Adrenal gland (tissue), 12 donors: ENCODE results near the gene C6orf52. TPM values are rescaled to one million over a fixed set of nuclear protein-coding genes. Genes with fewer than 3 reads are reported as not detected.

ENCODE experiments used
- DNase-seq, 7 donors: peaks; one replicate each; pipeline ENCODE4 v3.0.0-alpha.2; 2019 to 2020
- H3K27ac ChIP-seq, 5 donors: fragments of 200-600 bp; sonication (generic) in 4 of 5; 1 replicate in 3 of 5; 2 replicates in 2 of 5; pipeline versions ENCODE4 v1.5.1 to v1.8.0; 2016 to 2020; ENCODE audit warnings: mild to moderate bottlenecking in 1 of 5
- H3K27me3 ChIP-seq: fragments of 200-600 bp; 2 replicates; pipeline ENCODE4 v1.8.0; 2021
- H3K36me3 ChIP-seq, 2 donors: fragments of 200-600 bp; replicated peaks in 1 of 2; 1 replicate in 1 of 2; 2 replicates in 1 of 2; pipeline versions ENCODE4 v1.5.1 to v1.8.0; 2018 to 2022
- H3K4me1 ChIP-seq, 2 donors: fragments of 200-600 bp; replicated peaks in 1 of 2; 1 replicate in 1 of 2; 2 replicates in 1 of 2; pipeline versions ENCODE4 v1.5.1 to v1.8.0; 2018 to 2021
- H3K4me3 ChIP-seq, 4 donors: fragments of 200-600 bp; sonication (generic) in 3 of 4; one replicate each; pipeline ENCODE4 v1.5.1; 2016 to 2018
- H3K9me3 ChIP-seq, 3 donors: fragments of 200-600 bp; sonication (generic) in 1 of 3; replicated peaks in 1 of 3; 1 replicate in 2 of 3; 2 replicates in 1 of 3; pipeline versions ENCODE4 v1.5.1 to v1.8.0; 2016 to 2021
- CTCF ChIP-seq, 6 experiments: fragments of 450-650 bp in 4 of 6; fragments of 200-600 bp in 2 of 6; sonication (generic) in 1 of 6; IDR thresholded peaks; 1 replicate in 5 of 6; 2 replicates in 1 of 6; pipeline versions ENCODE4 v1.5.1 to v1.8.0; 2016 to 2021; ENCODE audit warnings: antibody characterized with exemption in 6 of 6, mild to moderate bottlenecking in 2 of 6, moderate library complexity in 1 of 6
- POLR2A ChIP-seq, 2 donors: fragments of 450-650 bp; IDR thresholded peaks; one replicate each; pipeline ENCODE4 v1.6.1; 2017; ENCODE audit warnings: antibody characterized with exemption in 2 of 2, mild to moderate bottlenecking in 2 of 2, moderate library complexity in 1 of 2
- WGBS, 4 donors: extraction: QIAGEN DNeasy Blood & Tissue Kit in 2 of 4; methylation state at CpG; one replicate each; pipeline versions ENCODE4 v1.1.5 to v1.1.7; 2013 to 2017; 5-methylcytosine and 5-hydroxymethylcytosine counted together
- intact Hi-C, 2 donors: fragments of 100-400 bp; cut with DNase I; formaldehyde crosslinking; loops; one replicate each; pipeline versions ENCODE4 v1.14.1 to v1.15.0; 2022 to 2023
- polyA plus RNA-seq, 3 donors: library from polyadenylated mRNA; stranded (reverse); fragments of 200-250 nt in 2 of 3; fragments of 350-450 nt in 1 of 3; fragmentation: Illumina TruSeq in 1 of 3; extraction: RNeasy Lipid Tissue Mini Kit (QIAGEN cat#74804) in 1 of 3; gene quantifications; one replicate each; pipeline ENCODE4 v1.2.3, GENCODE V29; 2013 to 2014
- total RNA-seq, 9 donors: library from RNA; depleted of rRNA in 4 of 9; stranded (reverse); fragments of >200 nt in 4 of 9; fragments of 120-200 nt in 1 of 9; fragmentation: NEBNext Ultra II Directional in 1 of 9; extraction: Animal tissue kit (Norgen Biotek cat#: 25700) in 1 of 9; gene quantifications; one replicate each; pipeline versions ENCODE4 v1.1.0 to v1.2.4, GENCODE V29; 2013 to 2023
- donor health status: healthy with polysubstance abuse.
- donor health status: Bipolar disorder and iron deficiency.
- donor health status: DM: yes; HTN: yes; CAD: no.
- donor health status: DM: no; HTN: no; CAD: no.
- donor health status: DM: no; HTN: no; CAD: no.
- donor health status: DM: yes; HTN: yes; CAD: no.

The C6orf52 gene
- total and polyA plus RNA-seq, 12 donors: 0.96 to 5.5 (median 2.8) TPM; not detected in 3

- H3K27me3 ChIP-seq: no peaks in the 10 kb centered on the region
- H3K9me3 ChIP-seq: no peaks in the 10 kb centered on the region
- no peaks in the 10 kb centered on the region for H3K36me3 ChIP-seq
- no peaks in the 10 kb centered on the region for H3K4me1 ChIP-seq
- H3K4me3 ChIP-seq: no peak overlapping the region
- H3K27ac ChIP-seq: no peak overlapping the region
- peak in 2 of 7 donors; percentile 3 to 24 for DNase-seq
- no peak for TF ChIP-seq POLR2A (IDR thresholded peaks at IDR 0.05)
- TF ChIP-seq CTCF (IDR thresholded peaks at IDR 0.05): no peak
- intact Hi-C loops: loop anchor here in 1 of 2 donors (10.0 kb wide), 1 partner anchor 45 kb away; the partner anchor contains the start of genes C6orf52 and PAK1IP1
Observed at GRCh38 chr6:10740061-10740460, 45.6 kb upstream of the C6orf52 start.

GRCh38 chr6:10736731-10737130, 42.3 kb upstream of the C6orf52 start:
- Histone ChIP-seq H3K27me3 (no peaks in the 10 kb centered on the region), H3K4me3 (no peak overlapping the region), H3K9me3 (no peaks in the 10 kb centered on the region), H3K27ac (no peak overlapping the region), H3K36me3 (no peaks in the 10 kb centered on the region), H3K4me1 (no peaks in the 10 kb centered on the region)
- TF ChIP-seq POLR2A (IDR thresholded peaks at IDR 0.05) (no peak), CTCF (IDR thresholded peaks at IDR 0.05) (no peak)
- intact Hi-C loops: no loop called here
- DNase-seq: no peak
- 85 to 89% (median 86%) methylated on average over 2 of the region's 2 CpGs for WGBS, 4 donors

GRCh38 chr6:10733863-10734262, 39.4 kb upstream of the C6orf52 start:
- Histone ChIP-seq H3K36me3 (peaks cover 0 to 15% of the 10 kb centered on the region in 2 donors), H3K4me1 (peaks cover 0 to 8% of the 10 kb centered on the region in 2 donors), H3K4me3 (no peak overlapping the region), H3K27ac (no peak overlapping the region), H3K27me3 (no peaks in the 10 kb centered on the region), H3K9me3 (no peaks in the 10 kb centered on the region)
- 91 to 98% (median 95%) methylated on average over 3 of the region's 3 CpGs for WGBS, 4 donors
- no peak for TF ChIP-seq CTCF (IDR thresholded peaks at IDR 0.05)
- no peak for TF ChIP-seq POLR2A (IDR thresholded peaks at IDR 0.05)
- intact Hi-C loops: no loop called here
- peak in 1 of 7 donors; percentile 21 for DNase-seq

GRCh38 chr6:10733151-10733715, 38.8 kb upstream of the C6orf52 start:
- Histone ChIP-seq H3K27me3 (no peaks in the 10 kb centered on the region), H3K4me3 (no peak overlapping the region), H3K36me3 (peaks cover 0 to 15% of the 10 kb centered on the region in 2 donors), H3K9me3 (no peaks in the 10 kb centered on the region), H3K27ac (no peak overlapping the region), H3K4me1 (peaks cover 0 to 8% of the 10 kb centered on the region in 2 donors)
- TF ChIP-seq CTCF (IDR thresholded peaks at IDR 0.05) (no peak), POLR2A (IDR thresholded peaks at IDR 0.05) (no peak)
- DNase-seq: no peak
- 91 to 97% (median 92%) methylated on average over 17 of the region's 17 CpGs for WGBS, 4 donors
- intact Hi-C loops: no loop called here
